ENCODE measurements around the gene POLR1H.

POLR1H gene

DNA sequence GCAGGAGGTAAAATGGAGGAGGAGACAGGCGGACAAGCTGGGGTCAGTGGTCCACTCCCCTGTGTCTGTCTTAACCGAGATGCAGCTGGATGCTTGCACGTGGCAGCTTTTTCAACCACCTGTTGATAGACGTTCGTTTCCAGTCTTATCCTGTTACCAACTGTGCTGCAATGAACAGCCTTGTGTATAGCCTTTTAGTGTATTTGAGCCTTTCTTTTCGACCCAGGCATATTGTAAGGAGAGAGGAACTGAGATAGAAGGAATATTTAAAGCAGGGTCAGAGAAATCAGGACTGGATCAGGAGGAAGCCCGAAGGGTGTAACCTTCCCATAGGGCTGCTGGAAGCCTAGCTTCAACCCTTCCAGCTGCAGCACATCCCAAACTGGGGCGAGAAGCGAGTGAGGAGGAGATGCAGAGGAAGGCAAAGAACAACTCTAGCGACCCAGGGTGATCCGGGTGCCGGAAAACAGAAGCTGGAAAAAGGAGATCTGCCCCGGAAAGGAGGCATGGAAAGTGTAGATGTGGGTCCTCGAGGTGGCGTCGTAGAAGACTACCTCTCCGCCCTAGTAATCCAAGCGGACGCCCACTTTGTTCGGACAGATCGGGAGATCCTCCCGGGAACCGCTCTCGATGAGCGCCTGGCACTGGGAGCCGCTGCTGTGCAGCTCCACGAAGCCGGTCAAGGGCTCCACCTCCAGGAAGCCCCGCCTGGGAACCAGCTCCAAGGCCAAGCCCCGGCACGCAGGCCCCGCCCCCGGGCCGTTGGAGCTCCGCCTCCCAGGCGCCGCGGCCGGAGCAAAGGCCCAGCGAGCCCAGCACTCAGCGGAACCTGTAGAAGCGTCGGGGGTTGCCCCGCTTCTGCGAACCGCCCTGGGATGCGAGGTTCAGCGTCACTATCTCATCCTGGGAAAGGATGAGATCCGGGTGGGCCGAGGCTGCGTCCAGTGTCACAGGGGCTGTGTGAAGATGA lies 40.7 kb downstream of the POLR1H start:
- Histone ChIP-seq H3K4me3 (replicated peaks; ENCODE audit: low read depth, low read length) (peak overlapping the region; percentile 45), H3K27me3 (replicated peaks; ENCODE audit: control insufficient read depth, insufficient read depth, low read length) (peaks cover 10% of the 10 kb centered on the region), H3K36me3 (ENCODE audit: control insufficient read depth, insufficient read depth, low read length) (no peaks in the 10 kb centered on the region)
- TF ChIP-seq, protein P1, sequence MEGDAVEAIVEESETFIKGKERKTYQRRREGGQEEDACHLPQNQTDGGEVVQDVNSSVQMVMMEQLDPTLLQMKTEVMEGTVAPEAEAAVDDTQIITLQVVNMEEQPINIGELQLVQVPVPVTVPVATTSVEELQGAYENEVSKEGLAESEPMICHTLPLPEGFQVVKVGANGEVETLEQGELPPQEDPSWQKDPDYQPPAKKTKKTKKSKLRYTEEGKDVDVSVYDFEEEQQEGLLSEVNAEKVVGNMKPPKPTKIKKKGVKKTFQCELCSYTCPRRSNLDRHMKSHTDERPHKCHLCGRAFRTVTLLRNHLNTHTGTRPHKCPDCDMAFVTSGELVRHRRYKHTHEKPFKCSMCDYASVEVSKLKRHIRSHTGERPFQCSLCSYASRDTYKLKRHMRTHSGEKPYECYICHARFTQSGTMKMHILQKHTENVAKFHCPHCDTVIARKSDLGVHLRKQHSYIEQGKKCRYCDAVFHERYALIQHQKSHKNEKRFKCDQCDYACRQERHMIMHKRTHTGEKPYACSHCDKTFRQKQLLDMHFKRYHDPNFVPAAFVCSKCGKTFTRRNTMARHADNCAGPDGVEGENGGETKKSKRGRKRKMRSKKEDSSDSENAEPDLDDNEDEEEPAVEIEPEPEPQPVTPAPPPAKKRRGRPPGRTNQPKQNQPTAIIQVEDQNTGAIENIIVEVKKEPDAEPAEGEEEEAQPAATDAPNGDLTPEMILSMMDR (IDR thresholded peaks at IDR 0.05; ENCODE audit: insufficient read depth, low read length, poor library complexity, severe bottlenecking), result peak; percentile 4
- peak; percentile 68 for DNase-seq (ENCODE audit: extremely low read depth, insufficient read length)

DNA sequence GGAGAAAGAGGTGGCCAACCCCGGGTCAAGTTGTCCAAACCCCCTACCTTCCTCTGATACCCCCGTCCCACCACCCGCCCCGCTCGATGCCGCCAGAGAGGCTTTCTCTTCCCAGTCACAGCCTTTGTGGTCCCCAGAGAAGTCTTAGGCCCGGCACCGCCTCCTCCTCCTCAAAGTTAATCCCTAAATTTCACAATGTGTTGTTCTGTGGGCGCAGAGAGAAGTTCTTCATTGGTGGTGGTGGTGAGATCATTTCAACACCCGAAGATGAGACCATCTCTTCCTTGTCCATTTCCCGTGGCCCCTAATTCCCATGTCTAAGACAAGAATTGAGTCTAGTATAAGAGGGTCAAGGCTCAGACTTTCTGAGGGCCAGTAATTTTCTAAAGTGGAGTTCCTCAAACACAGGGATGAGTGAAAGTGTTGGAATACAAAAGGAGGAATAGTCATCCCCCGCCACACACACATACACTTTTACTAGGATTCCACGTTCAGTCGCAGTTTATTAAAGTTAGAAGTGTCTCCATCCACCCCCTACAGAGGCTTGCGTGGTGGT lies 41.4 kb downstream of the POLR1H start:
- DNase-seq (ENCODE audit: extremely low read depth, insufficient read length), result no peak
- Histone ChIP-seq H3K4me3 (replicated peaks; ENCODE audit: low read depth, low read length) (no peak overlapping the region), H3K36me3 (ENCODE audit: control insufficient read depth, insufficient read depth, low read length) (no peaks in the 10 kb centered on the region), H3K27me3 (replicated peaks; ENCODE audit: control insufficient read depth, insufficient read depth, low read length) (peaks cover 10% of the 10 kb centered on the region)
- TF ChIP-seq, protein P1 (IDR thresholded peaks at IDR 0.05; ENCODE audit: insufficient read depth, low read length, poor library complexity, severe bottlenecking), result no peak

DNA sequence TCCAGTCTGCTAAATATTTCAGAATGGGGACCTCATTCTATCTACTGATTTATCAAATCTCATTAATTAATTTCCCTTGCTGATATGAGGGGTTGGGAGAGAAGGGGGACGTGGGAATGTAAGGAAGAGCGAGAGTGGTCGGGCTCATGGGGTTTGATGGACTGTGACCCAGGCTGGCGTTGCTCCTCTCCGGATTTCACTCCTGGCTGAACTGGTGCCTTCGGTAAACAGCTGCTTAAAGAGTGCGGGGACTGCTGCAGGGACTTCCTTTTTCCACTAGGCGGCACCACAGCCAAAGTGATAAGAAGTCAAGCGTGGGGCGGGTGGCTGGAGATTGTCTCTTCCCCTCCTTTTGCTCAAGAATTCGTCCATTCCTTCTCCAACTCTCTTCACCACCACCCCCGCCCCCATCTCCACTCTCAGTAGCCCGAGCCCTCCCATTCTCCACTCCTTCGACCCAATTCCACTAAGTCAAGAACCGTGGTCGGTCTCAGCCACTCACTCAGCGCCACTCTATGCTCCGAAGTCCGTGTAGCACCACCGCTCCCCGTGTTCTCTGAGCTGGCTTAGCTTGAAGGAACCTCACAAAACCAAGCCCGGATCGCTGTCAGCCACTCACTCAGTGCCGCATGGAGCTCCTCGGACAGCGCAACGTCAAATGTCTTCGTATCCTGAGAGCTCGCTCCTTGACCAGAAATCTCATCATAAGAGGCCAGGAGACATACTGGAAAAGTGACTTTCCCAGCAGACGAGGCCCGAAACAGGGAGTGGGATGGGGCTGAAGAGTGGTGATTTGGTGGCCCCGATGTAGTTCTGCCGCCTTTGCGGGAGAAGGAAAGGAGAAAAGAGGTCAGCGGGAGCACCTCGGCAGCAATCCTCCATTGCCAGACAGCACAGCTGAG lies 42.2 kb downstream of the POLR1H start:
- TF ChIP-seq, protein P1 (IDR thresholded peaks at IDR 0.05; ENCODE audit: insufficient read depth, low read length, poor library complexity, severe bottlenecking), result peak; percentile 96
- H3K36me3 ChIP-seq (ENCODE audit: control insufficient read depth, insufficient read depth, low read length), result no peaks in the 10 kb centered on the region
- peak overlapping the region; percentile 50 for H3K4me3 ChIP-seq (replicated peaks; ENCODE audit: low read depth, low read length)
- peaks cover 10% of the 10 kb centered on the region for H3K27me3 ChIP-seq (replicated peaks; ENCODE audit: control insufficient read depth, insufficient read depth, low read length)
- peak; percentile 66 for DNase-seq (ENCODE audit: extremely low read depth, insufficient read length)

DNA sequence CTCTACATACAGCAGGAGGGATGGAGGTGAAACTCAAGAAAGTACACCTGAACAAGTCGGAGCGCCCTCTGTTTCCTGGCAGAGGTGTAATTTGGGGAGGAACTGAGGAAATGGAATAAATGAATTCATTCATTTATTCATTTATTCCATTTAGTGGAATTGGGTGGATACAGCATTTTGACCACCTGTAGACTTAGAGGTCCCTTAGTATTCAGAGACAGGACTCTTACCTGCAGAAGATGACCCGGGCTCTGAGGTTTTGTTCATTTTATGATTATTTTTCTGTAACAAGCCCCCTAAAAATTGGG lies 42.8 kb downstream of the POLR1H start:
- Histone ChIP-seq H3K27me3 (replicated peaks; ENCODE audit: control insufficient read depth, insufficient read depth, low read length) (peaks cover 8% of the 10 kb centered on the region; the same call in 1 of the 2 replicates), H3K4me3 (replicated peaks; ENCODE audit: low read depth, low read length) (no peak overlapping the region), H3K36me3 (ENCODE audit: control insufficient read depth, insufficient read depth, low read length) (no peaks in the 10 kb centered on the region)
- no peak for DNase-seq (ENCODE audit: extremely low read depth, insufficient read length)
- TF ChIP-seq, protein P1 (IDR thresholded peaks at IDR 0.05; ENCODE audit: insufficient read depth, low read length, poor library complexity, severe bottlenecking), result no peak

DNA sequence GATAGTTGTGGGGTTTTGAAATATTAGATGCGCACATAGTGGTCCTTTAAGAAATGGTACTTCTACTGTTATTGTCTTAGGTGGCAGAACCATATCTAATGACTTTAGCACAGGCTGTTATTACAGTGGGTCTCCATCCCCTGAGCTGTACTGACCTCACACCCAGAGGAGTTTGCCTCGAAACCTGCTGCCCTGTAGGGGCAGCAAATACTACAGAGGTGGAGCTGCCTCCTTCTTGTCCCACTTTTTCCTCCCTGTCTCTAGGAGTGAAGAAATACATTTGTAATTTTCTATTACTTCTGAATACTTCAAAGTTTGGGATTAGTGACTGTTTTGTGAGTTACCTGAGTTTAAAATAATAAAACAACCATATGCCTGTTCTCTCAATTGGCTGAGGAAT lies 43.6 kb downstream of the POLR1H start:
- Histone ChIP-seq H3K4me3 (replicated peaks; ENCODE audit: low read depth, low read length) (no peak overlapping the region), H3K36me3 (ENCODE audit: control insufficient read depth, insufficient read depth, low read length) (no peaks in the 10 kb centered on the region), H3K27me3 (replicated peaks; ENCODE audit: control insufficient read depth, insufficient read depth, low read length) (peaks cover 6% of the 10 kb centered on the region; the same call in 1 of the 2 replicates)
- TF ChIP-seq, protein P1 (IDR thresholded peaks at IDR 0.05; ENCODE audit: insufficient read depth, low read length, poor library complexity, severe bottlenecking), result peak; percentile 8
- no peak for DNase-seq (ENCODE audit: extremely low read depth, insufficient read length)

All from GM06990 (cell line).